GM12874 (cell line): ENCODE results near the gene ACOX1.

ENCODE experiments used
- CTCF ChIP-seq: IDR thresholded peaks from 2 replicates; pipeline ENCODE4 v1.5.1; 2011; ENCODE audit warnings: low read depth, mild to moderate bottlenecking, control low read depth, low read length, moderate library complexity; ENCODE audit not compliant: insufficient read depth

The ACOX1 gene

GRCh38 chr17:75932852-75933251, 46.1 kb downstream of the ACOX1 start:
- TF ChIP-seq CTCF: no peak

- no peak for TF ChIP-seq CTCF
Observed at GRCh38 chr17:75931062-75931461, 47.9 kb downstream of the ACOX1 start.

GRCh38 chr17:75927286-75927922, 51.6 kb downstream of the ACOX1 start:
- TF ChIP-seq CTCF: peak; percentile 64

GRCh38 chr17:75926456-75926855, 52.5 kb downstream of the ACOX1 start:
- no peak for TF ChIP-seq CTCF

- TF ChIP-seq CTCF: no peak
Observed at GRCh38 chr17:75925912-75926311, 53.1 kb downstream of the ACOX1 start.

- TF ChIP-seq CTCF: no peak
Observed at GRCh38 chr17:75925103-75925502, 53.9 kb downstream of the ACOX1 start.

GRCh38 chr17:75922963-75923874, 55.7 kb downstream of the ACOX1 start:
- TF ChIP-seq CTCF: no peak
